GM12878 (cell line): Measurements from ENCODE around the gene SEMA7A. TPM values are rescaled to one million over a fixed set of nuclear protein-coding genes. Genes with fewer than 3 reads are reported as not detected.
A peak's percentile ranks its signal among the peaks of the same experiment; 100 is the strongest.

ENCODE experiments used
- ATAC-seq: fragments of 200-7000 bp; cut with Tn5 transposase; 3 replicates; pipeline ENCODE4 v1.9.1; 2020; ENCODE audit warnings: mild to moderate bottlenecking, moderate library complexity
- BruUV-seq: library from RNA; stranded (reverse); fragments of 400-500 nt; replicated peaks from 2 replicates; lab custom pipeline; 2021; lab: Mats Ljungman, UMichigan
- CTCF ChIA-PET: fragments of 300-600 bp; sonication (Branson Sonifier 250); formaldehyde crosslinking; extraction: SDS; loops from one replicate; lab custom pipeline; 2021; ENCODE audit warnings: inconsistent platforms; lab: Yijun Ruan, JAX
- POLR2A ChIA-PET: fragments of 350-600 bp; formaldehyde crosslinking; extraction: SDS; loops from one replicate; lab custom pipeline; 2021; ENCODE audit warnings: inconsistent platforms; lab: Charles Lee
- RAD21 ChIA-PET: fragments of 300-600 bp; sonication (Branson Sonifier 250); formaldehyde crosslinking; loops from one replicate; lab custom pipeline; 2023; ENCODE audit warnings: antibody characterized with exemption; ENCODE audit not compliant: unreplicated experiment; lab: Charles Lee
- SMC1A ChIA-PET: fragments of 300-600 bp; sonication (Branson Sonifier 250); formaldehyde crosslinking; loops from one replicate; lab custom pipeline; 2023; ENCODE audit not compliant: unreplicated experiment, uncharacterized antibody; lab: Charles Lee
- DNase-seq: peaks from one replicate; pipeline ENCODE4 v3.0.0-alpha.2; 2011; ENCODE audit warnings: low read depth, low spot score
- FAIRE-seq: peaks from 3 replicates; lab custom pipeline; 2011; peaks lifted over from hg19 to GRCh38; lab: Jason Lieb, UNC
- H2AFZ ChIP-seq: 2 replicates; pipeline ENCODE4 v1.6.0; 2011; ENCODE audit warnings: low read depth, low read length, control low read depth; ENCODE audit not compliant: control insufficient read depth
- H3K27ac ChIP-seq: 2 replicates; pipeline ENCODE4 v1.5.1; 2011; ENCODE audit warnings: control low read depth; ENCODE audit not compliant: control insufficient read depth, insufficient read depth
- H3K27me3 ChIP-seq, 2 experiments: replicated peaks in 1 of 2; 2 replicates each; pipeline versions ENCODE4 v1.6.0 to v1.6.1; 2011; ENCODE audit warnings: low read length in 1 of 2; ENCODE audit not compliant: control insufficient read depth in 2 of 2, insufficient read depth in 2 of 2
- H3K36me3 ChIP-seq, 2 experiments: 2 replicates each; pipeline ENCODE4 v1.5.1; 2011; ENCODE audit warnings: low read length in 1 of 2; ENCODE audit not compliant: control insufficient read depth in 2 of 2, insufficient read depth in 2 of 2
- H3K4me1 ChIP-seq: 2 replicates; pipeline ENCODE4 v1.6.1; 2011; ENCODE audit warnings: mild to moderate bottlenecking, low read length, moderate library complexity, mixed read lengths; ENCODE audit not compliant: control insufficient read depth, insufficient read depth
- H3K4me2 ChIP-seq: 2 replicates; pipeline ENCODE4 v1.6.0; 2011; ENCODE audit warnings: control low read depth; ENCODE audit not compliant: control insufficient read depth, insufficient read depth
- H3K4me3 ChIP-seq: fragments of 200-600 bp; sonication (generic); 2 replicates; pipeline ENCODE4 v1.5.1; 2016
- H3K79me2 ChIP-seq: 2 replicates; pipeline ENCODE4 v1.6.0; 2011; ENCODE audit warnings: low read length; ENCODE audit not compliant: control insufficient read depth, insufficient read depth
- H3K9ac ChIP-seq: 2 replicates; pipeline ENCODE4 v1.8.0; 2011; ENCODE audit warnings: low read length, control low read depth, mixed read lengths; ENCODE audit not compliant: control insufficient read depth, insufficient read depth
- H3K9me3 ChIP-seq: replicated peaks from 3 replicates; pipeline ENCODE4 v1.5.1; 2011; ENCODE audit warnings: mild to moderate bottlenecking, low read length; ENCODE audit not compliant: control insufficient read depth, insufficient read depth
- H4K20me1 ChIP-seq: 2 replicates; pipeline ENCODE4 v1.6.0; 2011; ENCODE audit not compliant: control insufficient read depth, insufficient read depth
- CREM ChIP-seq: IDR thresholded peaks from 2 replicates; pipeline ENCODE4 v1.6.1; 2014; ENCODE audit warnings: antibody characterized with exemption, low read depth
- EP300 ChIP-seq, 2 experiments: fragments of 150-350 bp in 1 of 2; IDR thresholded peaks; 2 replicates each; pipeline ENCODE4 v1.6.1; 2011 to 2012; ENCODE audit warnings: low read depth in 2 of 2, low read length in 2 of 2, borderline replicate concordance in 1 of 2, improper control_type of control experiment in 1 of 2, inconsistent platforms in 1 of 2; ENCODE audit not compliant: control insufficient read depth in 1 of 2
- HDGF ChIP-seq: fragments of 450-650 bp; IDR thresholded peaks from 2 replicates; pipeline ENCODE4 v1.6.1; 2016; ENCODE audit warnings: antibody characterized with exemption
- IRF4 ChIP-seq: IDR thresholded peaks from 2 replicates; pipeline ENCODE4 v1.6.1; 2011; ENCODE audit warnings: low read depth, low read length
- JUNB ChIP-seq: IDR thresholded peaks from 2 replicates; pipeline ENCODE4 v1.6.1; 2016; ENCODE audit warnings: antibody characterized with exemption, mild to moderate bottlenecking
- RCOR1 ChIP-seq: conservative IDR thresholded peaks from 2 replicates; pipeline ENCODE4 v1.6.1; 2012; ENCODE audit warnings: low read depth, low read length, improper control_type of control experiment
- SMAD5 ChIP-seq: IDR thresholded peaks from 2 replicates; pipeline ENCODE4 v1.6.1; 2016; ENCODE audit warnings: antibody characterized with exemption, low read depth
- WGBS: methylation state at CpG from one replicate; pipeline ENCODE4 v1.1.6; 2016; ENCODE audit warnings: low lambda C conversion rate; ENCODE audit not compliant: insufficient replicate concordance, insufficient coverage; ENCODE audit errors: missing lambda C conversion rate; 5-methylcytosine and 5-hydroxymethylcytosine counted together
- in situ Hi-C: fragments of 300-500 bp; cut with MboI; formaldehyde crosslinking; loops from 9 replicates; pipeline ENCODE4 v1.14.3; 2018; ENCODE audit warnings: mixed read lengths
- intact Hi-C: fragments of 100-400 bp; cut with micrococcal nuclease; formaldehyde crosslinking; loops from one replicate; pipeline ENCODE4 v1.14.2; 2022; ENCODE audit not compliant: unreplicated experiment
- polyA plus RNA-seq, 11 experiments: library from polyadenylated mRNA; depleted of rRNA in 4 of 11; unstranded in 6 of 11; stranded (reverse) in 5 of 11; fragments of >200 nt; fragmentation: Nextera tagmentation in 4 of 11; fragmentation: Illumina TruSeq in 1 of 11; extraction: Ambion mirVana in 4 of 11; extraction: Trizol in 1 of 11; gene quantifications; 1 replicate in 1 of 11; 2 replicates in 10 of 11; pipeline versions ENCODE4 v1.2.1 to v1.2.3, GENCODE V29; 2011 to 2016; ENCODE audit warnings: inconsistent platforms in 2 of 11, missing spikeins in 2 of 11, low read depth in 1 of 11
- total RNA-seq, 4 experiments: library from RNA; depleted of rRNA in 3 of 4; stranded (reverse); fragments of >200 nt in 3 of 4; fragmentation: Illumina TruSeq in 1 of 4; extraction: Trizol in 1 of 4; gene quantifications; 2 replicates each; pipeline versions ENCODE4 v1.2.1 to v1.2.3, GENCODE V29; 2013 to 2021
- TF ChIP-seq, protein P1 (sequence below): fragments of 450-650 bp; IDR thresholded peaks from 2 replicates; pipeline ENCODE4 v1.6.1; 2016; ENCODE audit warnings: mild to moderate bottlenecking
- TF ChIP-seq, protein P2 (sequence below): fragments of 150-350 bp; IDR thresholded peaks from 2 replicates; pipeline ENCODE4 v1.6.1; 2014; ENCODE audit warnings: mild to moderate bottlenecking, low read depth, low read length
- TF ChIP-seq, protein P3 (sequence below): fragments of 450-650 bp; IDR thresholded peaks from 2 replicates; pipeline ENCODE4 v1.6.1; 2017; ENCODE audit warnings: borderline replicate concordance

SEMA7A gene
- total and polyA plus RNA-seq, 10 of the 15 experiments (the other 5 are each of a cell fraction or from before 2014, with no cell fraction given) = 0.08 to 112 (median 53.5) TPM

DNA sequence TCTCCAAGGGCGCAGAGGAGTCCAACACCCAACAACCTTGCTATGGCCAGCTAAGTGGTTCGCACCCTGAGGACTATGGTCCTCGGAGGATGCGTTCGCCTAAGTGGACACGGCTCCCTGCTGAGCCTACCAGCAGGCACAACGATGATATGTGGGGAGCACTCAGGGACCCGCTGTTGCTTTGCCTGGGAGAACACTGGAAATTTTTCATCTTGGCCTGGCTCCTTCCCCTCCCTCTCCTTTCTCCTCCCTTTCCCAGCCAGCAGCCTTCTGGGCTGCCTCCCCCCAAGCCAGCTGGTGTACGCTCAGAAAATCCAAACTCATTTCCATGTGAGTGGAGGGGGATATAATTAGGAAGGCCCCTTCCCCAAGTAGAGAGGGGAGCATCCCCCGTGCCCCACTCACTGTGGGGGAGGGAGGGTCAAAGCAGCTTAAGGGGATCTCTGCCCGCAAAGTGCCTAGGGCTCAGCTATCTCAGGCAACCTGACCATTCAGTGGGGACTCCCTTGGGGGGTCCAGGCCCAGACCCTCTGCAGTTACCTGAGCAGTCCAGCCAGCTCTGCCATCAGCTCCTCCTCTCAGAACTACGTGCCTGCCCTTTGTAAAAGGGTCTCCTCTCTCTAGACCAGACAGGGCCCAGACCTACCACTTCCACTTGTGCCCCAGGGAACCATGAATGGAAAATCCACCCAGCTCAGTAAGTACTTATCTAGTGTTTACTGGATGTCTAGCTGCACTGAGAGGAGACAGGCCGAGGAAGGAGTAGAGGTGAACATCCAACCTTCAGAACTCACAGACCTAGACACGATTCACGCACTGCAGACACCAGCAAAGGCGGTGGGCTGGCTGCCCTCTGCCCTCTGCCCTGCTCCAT, 742 bp upstream of the SEMA7A start:
- ChIA-PET POLR2A (interaction anchor here (0.5 to 16.6 kb wide), 11 partner anchors 8 to 464 kb away, joined by 3 to 325 read pairs (median 4); partner anchors contain the start of gene UBL7), SMC1A (interaction anchor here (0.6 to 25.4 kb wide), 9 partner anchors 8 to 108 kb away, joined by 3 to 544 read pairs (median 6); no protein-coding TSS in a partner anchor), CTCF (interaction anchor here (0.6 to 22.3 kb wide), 8 partner anchors 8 to 58 kb away, joined by 3 to 655 read pairs (median 6); partner anchors contain the start of gene CYP11A1), RAD21 (interaction anchor here (1.7 to 24.4 kb wide), 4 partner anchors 35 to 59 kb away, joined by 7 to 496 read pairs (median 123); no protein-coding TSS in a partner anchor)
- Histone ChIP-seq H3K36me3 (0 out of 4 replicates have a peak, but pooled peaks cover 0 to 5% of the 10 kb centered on the region in 2 experiments), H3K9ac (peak overlapping the region; percentile 72), H3K79me2 (peaks cover 53% of the 10 kb centered on the region), H3K4me3 (peak overlapping the region; percentile 69), H2AFZ (peak overlapping the region; percentile 48), H3K27ac (peak overlapping the region; percentile 87), H3K27me3 (no peaks in the 10 kb centered on the region), H4K20me1 (peaks cover 5% of the 10 kb centered on the region), H3K4me1 (peaks cover 24% of the 10 kb centered on the region), H3K4me2 (peak overlapping the region; percentile 96), H3K9me3 (no peaks in the 10 kb centered on the region)
- ATAC-seq = no peak; the same call in 2 of the 3 replicates
- intact Hi-C loops = loop anchor here (1.0 to 5.0 kb wide), 4 partner anchors 27 to 183 kb away; partner anchors contain the start of genes ARID3B, CLK3 and UBL7
- WGBS = 40% methylated on average over 16 of the region's 16 CpGs
- in situ Hi-C loops = loop anchor here (5.0 kb wide), 1 partner anchor 52 kb away; no protein-coding TSS in a partner anchor
- BruUV-seq = TSS peak; percentile 87
- TF ChIP-seq CREM = 0 out of 2 replicates have a peak, but pooled peaks have one; percentile 2
- TF ChIP-seq, protein P1, sequence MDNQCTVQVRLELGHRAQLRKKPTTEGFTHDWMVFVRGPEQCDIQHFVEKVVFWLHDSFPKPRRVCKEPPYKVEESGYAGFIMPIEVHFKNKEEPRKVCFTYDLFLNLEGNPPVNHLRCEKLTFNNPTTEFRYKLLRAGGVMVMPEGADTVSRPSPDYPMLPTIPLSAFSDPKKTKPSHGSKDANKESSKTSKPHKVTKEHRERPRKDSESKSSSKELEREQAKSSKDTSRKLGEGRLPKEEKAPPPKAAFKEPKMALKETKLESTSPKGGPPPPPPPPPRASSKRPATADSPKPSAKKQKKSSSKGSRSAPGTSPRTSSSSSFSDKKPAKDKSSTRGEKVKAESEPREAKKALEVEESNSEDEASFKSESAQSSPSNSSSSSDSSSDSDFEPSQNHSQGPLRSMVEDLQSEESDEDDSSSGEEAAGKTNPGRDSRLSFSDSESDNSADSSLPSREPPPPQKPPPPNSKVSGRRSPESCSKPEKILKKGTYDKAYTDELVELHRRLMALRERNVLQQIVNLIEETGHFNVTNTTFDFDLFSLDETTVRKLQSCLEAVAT = 0 out of 2 replicates have a peak, but pooled peaks have one; percentile 72
- 0 out of 2 replicates have a peak, but pooled peaks have one; percentile 75 for TF ChIP-seq HDGF
- no peak for TF ChIP-seq JUNB
- TF ChIP-seq, protein P2, sequence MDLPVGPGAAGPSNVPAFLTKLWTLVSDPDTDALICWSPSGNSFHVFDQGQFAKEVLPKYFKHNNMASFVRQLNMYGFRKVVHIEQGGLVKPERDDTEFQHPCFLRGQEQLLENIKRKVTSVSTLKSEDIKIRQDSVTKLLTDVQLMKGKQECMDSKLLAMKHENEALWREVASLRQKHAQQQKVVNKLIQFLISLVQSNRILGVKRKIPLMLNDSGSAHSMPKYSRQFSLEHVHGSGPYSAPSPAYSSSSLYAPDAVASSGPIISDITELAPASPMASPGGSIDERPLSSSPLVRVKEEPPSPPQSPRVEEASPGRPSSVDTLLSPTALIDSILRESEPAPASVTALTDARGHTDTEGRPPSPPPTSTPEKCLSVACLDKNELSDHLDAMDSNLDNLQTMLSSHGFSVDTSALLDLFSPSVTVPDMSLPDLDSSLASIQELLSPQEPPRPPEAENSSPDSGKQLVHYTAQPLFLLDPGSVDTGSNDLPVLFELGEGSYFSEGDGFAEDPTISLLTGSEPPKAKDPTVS = no peak
- TF ChIP-seq RCOR1 = no peak
- TF ChIP-seq SMAD5 = 0 out of 2 replicates have a peak, but pooled peaks have one; percentile 12
- no peak for TF ChIP-seq EP300 (IDR thresholded peaks at IDR 0.05; ENCODE audit: borderline replicate concordance in 1 of 2, control insufficient read depth in 1 of 2, low read depth in 2 of 2, low read length in 2 of 2)
- no peak for TF ChIP-seq IRF4
- TF ChIP-seq, protein P3, sequence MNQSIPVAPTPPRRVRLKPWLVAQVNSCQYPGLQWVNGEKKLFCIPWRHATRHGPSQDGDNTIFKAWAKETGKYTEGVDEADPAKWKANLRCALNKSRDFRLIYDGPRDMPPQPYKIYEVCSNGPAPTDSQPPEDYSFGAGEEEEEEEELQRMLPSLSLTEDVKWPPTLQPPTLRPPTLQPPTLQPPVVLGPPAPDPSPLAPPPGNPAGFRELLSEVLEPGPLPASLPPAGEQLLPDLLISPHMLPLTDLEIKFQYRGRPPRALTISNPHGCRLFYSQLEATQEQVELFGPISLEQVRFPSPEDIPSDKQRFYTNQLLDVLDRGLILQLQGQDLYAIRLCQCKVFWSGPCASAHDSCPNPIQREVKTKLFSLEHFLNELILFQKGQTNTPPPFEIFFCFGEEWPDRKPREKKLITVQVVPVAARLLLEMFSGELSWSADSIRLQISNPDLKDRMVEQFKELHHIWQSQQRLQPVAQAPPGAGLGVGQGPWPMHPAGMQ = no peak
- peak; percentile 47 for FAIRE-seq
- no peak for DNase-seq
